GM18868 (cell line): ENCODE measurements around the gene SMIM30.
A peak's percentile ranks its signal among the peaks of the same experiment; 100 is the strongest.

Source experiments
- ATAC-seq: cut with Tn5 transposase; IDR thresholded peaks from one replicate; pipeline ENCODE4 v1.9.1; 2021; ENCODE audit warnings: mild to moderate bottlenecking, moderate library complexity; ENCODE audit not compliant: unreplicated experiment

Gene SMIM30

GRCh38 chr7:113109718-113110117 lies 8.6 kb downstream of the SMIM30 start:
- ATAC-seq = no peak

- ATAC-seq = no peak
These were observed 18.2 kb downstream of the SMIM30 start for GRCh38 chr7:113100121-113100603.

GRCh38 chr7:113099284-113099919 lies 19.0 kb downstream of the SMIM30 start:
- no peak for ATAC-seq

- ATAC-seq = no peak
These were observed 23.7 kb downstream of the SMIM30 start for GRCh38 chr7:113094517-113095249.

GRCh38 chr7:113093561-113093960 lies 24.8 kb downstream of the SMIM30 start:
- ATAC-seq = no peak

GRCh38 chr7:113092762-113093161 lies 25.6 kb downstream of the SMIM30 start:
- ATAC-seq = no peak

GRCh38 chr7:113087071-113087998 lies 31.0 kb downstream of the SMIM30 start:
- ATAC-seq = no peak

GRCh38 chr7:113086431-113086888 lies 31.9 kb downstream of the SMIM30 start, which contains the start of gene GPR85:
Gene GPR85, minus strand, starts transcription at chr7:113086827. Its CDS starts 2,106 bp downstream, at chr7:113084721.
- ATAC-seq = peak; percentile 87

GRCh38 chr7:113085781-113086390 lies 32.5 kb downstream of the SMIM30 start:
- peak; percentile 3 for ATAC-seq

- ATAC-seq = no peak
These were observed 33.7 kb downstream of the SMIM30 start for GRCh38 chr7:113084496-113085172.

- no peak for ATAC-seq
These were observed 34.4 kb downstream of the SMIM30 start for GRCh38 chr7:113083816-113084495.

- ATAC-seq = peak; percentile 45
These were observed 35.1 kb downstream of the SMIM30 start for GRCh38 chr7:113083132-113083815.

GRCh38 chr7:113078331-113078730 lies 40.0 kb downstream of the SMIM30 start:
- no peak for ATAC-seq

GRCh38 chr7:113076703-113077102 lies 41.7 kb downstream of the SMIM30 start:
- ATAC-seq = no peak

- ATAC-seq = peak; percentile 75
These were observed 46.9 kb downstream of the SMIM30 start for GRCh38 chr7:113071465-113071864.
